Ovary (tissue), 9 donors: ENCODE results near the gene RAB37. TPM values are rescaled to one million over a fixed set of nuclear protein-coding genes. Genes with fewer than 3 reads are reported as not detected.

Experiments
- DNase-seq, 5 donors: peaks; one replicate each; pipeline ENCODE4 v3.0.0-alpha.2; 2019 to 2020
- H3K27ac ChIP-seq, 2 donors: fragments of 200-600 bp; one replicate each; pipeline versions ENCODE4 v1.5.1 to v1.8.0; 2019 to 2022
- H3K27me3 ChIP-seq: fragments of 200-600 bp; one replicate; pipeline ENCODE4 v1.8.0; 2022
- H3K36me3 ChIP-seq: fragments of 200-600 bp; sonication (generic); one replicate; pipeline ENCODE4 v1.5.1; 2019
- H3K4me1 ChIP-seq: one replicate; pipeline ENCODE4 v1.8.1; 2013; ENCODE audit warnings: mild to moderate bottlenecking, moderate library complexity; ENCODE audit not compliant: insufficient read depth
- H3K4me3 ChIP-seq: fragments of 200-600 bp; sonication (generic); one replicate; pipeline ENCODE4 v1.5.1; 2017
- H3K9me3 ChIP-seq, 2 donors: fragments of 200-600 bp in 1 of 2; sonication (generic) in 1 of 2; one replicate each; pipeline versions ENCODE4 v1.5.1 to v1.8.1; 2013 to 2019; ENCODE audit warnings: mild to moderate bottlenecking in 1 of 2, moderate library complexity in 1 of 2
- CTCF ChIP-seq, 3 donors: fragments of 450-650 bp in 2 of 3; fragments of 200-600 bp in 1 of 3; IDR thresholded peaks; one replicate each; pipeline versions ENCODE4 v1.5.1 to v1.8.0; 2016 to 2022; ENCODE audit warnings: antibody characterized with exemption in 3 of 3, mild to moderate bottlenecking in 1 of 3
- EP300 ChIP-seq: sonication (generic); formaldehyde crosslinking; IDR thresholded peaks from one replicate; pipeline ENCODE4 v1.6.1; 2017; ENCODE audit warnings: antibody characterized with exemption
- POLR2A ChIP-seq: fragments of 450-650 bp; IDR thresholded peaks from one replicate; pipeline ENCODE4 v1.6.1; 2017; ENCODE audit warnings: antibody characterized with exemption, mild to moderate bottlenecking, moderate library complexity
- WGBS, 3 donors: extraction: QIAGEN DNeasy Blood & Tissue Kit in 1 of 3; methylation state at CpG; one replicate each; pipeline versions ENCODE4 v1.1.5 to v1.1.7; 2013 to 2017; 5-methylcytosine and 5-hydroxymethylcytosine counted together
- intact Hi-C, 4 donors: fragments of 100-400 bp; cut with DNase I; formaldehyde crosslinking; loops; one replicate each; pipeline versions ENCODE4 v1.11.0 to v1.15.1; 2022 to 2023
- polyA plus RNA-seq, 2 donors: library from polyadenylated mRNA; stranded (reverse); fragments of 200-250 nt in 1 of 2; fragments of 350-450 nt in 1 of 2; fragmentation: Illumina TruSeq in 1 of 2; extraction: RNeasy Lipid Tissue Mini Kit (QIAGEN cat#74804) in 1 of 2; gene quantifications; one replicate each; pipeline ENCODE4 v1.2.3, GENCODE V29; 2013 to 2014
- total RNA-seq, 7 donors: library from RNA; depleted of rRNA in 2 of 7; stranded (reverse); fragments of >200 nt in 2 of 7; fragmentation: NEBNext Ultra II Directional in 3 of 7; extraction: Animal tissue kit (Norgen Biotek cat#: 25700) in 3 of 7; gene quantifications; one replicate each; pipeline versions ENCODE4 v1.1.0 to v1.2.4, GENCODE V29; 2016 to 2023
- donor health status: DM: no; HTN: no; CAD: no; lungs with moderate emphysema.
- donor health status: DM: no; HTN: no; CAD: no.
- donor health status: Bipolar disorder and iron deficiency.
- donor health status: DM: yes; HTN: yes; CAD: no.
- donor health status: DM: no; HTN: no; CAD: no.
- donor health status: DM: yes; HTN: yes; CAD: no.

Gene RAB37
- total and polyA plus RNA-seq, 9 donors = 0.45 to 2.4 (median 0.58) TPM; not detected in 2

- Histone ChIP-seq H3K4me3 (no peak overlapping the region), H3K27me3 (no peaks in the 10 kb centered on the region), H3K27ac (no peak overlapping the region), H3K9me3 (no peaks in the 10 kb centered on the region), H3K4me1 (peaks cover 7% of the 10 kb centered on the region), H3K36me3 (no peaks in the 10 kb centered on the region)
- WGBS, 3 donors = 76 to 84% (median 76%) methylated on average over 6 of the region's 6 CpGs
- TF ChIP-seq EP300 = no peak
- TF ChIP-seq POLR2A = no peak
- no peak for TF ChIP-seq CTCF (IDR thresholded peaks at IDR 0.05)
- DNase-seq = no peak
- intact Hi-C loops = no loop called here
Measured at GRCh38 chr17:74777901-74778515, 41.0 kb downstream of the RAB37 start.

- no peaks in the 10 kb centered on the region for H3K27me3 ChIP-seq
- no peak overlapping the region for H3K27ac ChIP-seq
- intact Hi-C loops = no loop called here
- no peaks in the 10 kb centered on the region for H3K9me3 ChIP-seq
- WGBS, 3 donors = 52 to 56% (median 55%) methylated on average over 5 of the region's 5 CpGs
- no peak for DNase-seq
- no peak for TF ChIP-seq POLR2A
- TF ChIP-seq CTCF (IDR thresholded peaks at IDR 0.05) = no peak
- no peak for TF ChIP-seq EP300
- H3K36me3 ChIP-seq = no peaks in the 10 kb centered on the region
- H3K4me3 ChIP-seq = no peak overlapping the region
- peaks cover 7% of the 10 kb centered on the region for H3K4me1 ChIP-seq
Measured at GRCh38 chr17:74778960-74779359, 41.9 kb downstream of the RAB37 start.

GRCh38 chr17:74779501-74779900, 42.4 kb downstream of the RAB37 start:
- no peaks in the 10 kb centered on the region for H3K9me3 ChIP-seq
- no peak overlapping the region for H3K27ac ChIP-seq
- no peaks in the 10 kb centered on the region for H3K36me3 ChIP-seq
- peaks cover 7% of the 10 kb centered on the region for H3K4me1 ChIP-seq
- no peak for TF ChIP-seq EP300
- TF ChIP-seq CTCF (IDR thresholded peaks at IDR 0.05) = no peak
- no peak for TF ChIP-seq POLR2A
- H3K27me3 ChIP-seq = no peaks in the 10 kb centered on the region
- 87 to 91% (median 88%) methylated on average over 8 of the region's 8 CpGs for WGBS, 3 donors
- DNase-seq = no peak
- intact Hi-C loops = no loop called here
- H3K4me3 ChIP-seq = no peak overlapping the region

- DNase-seq = no peak
- Histone ChIP-seq H3K27ac (no peak overlapping the region), H3K4me1 (peaks cover 7% of the 10 kb centered on the region), H3K9me3 (no peaks in the 10 kb centered on the region), H3K27me3 (no peaks in the 10 kb centered on the region), H3K36me3 (no peaks in the 10 kb centered on the region), H3K4me3 (no peak overlapping the region)
- intact Hi-C loops = no loop called here
- TF ChIP-seq CTCF (IDR thresholded peaks at IDR 0.05) (no peak), POLR2A (no peak), EP300 (no peak)
- WGBS, 3 donors = 85 to 92% (median 87%) methylated on average over 11 of the region's 11 CpGs
Measured at GRCh38 chr17:74779948-74780400, 42.9 kb downstream of the RAB37 start.
